SK-N-SH treated with all-trans-retinoic acid at 6 μM for 48 hours (cell line): ENCODE data around the gene FFAR2.

Source experiments
- ARNTL ChIP-seq: fragments of 450-650 bp; formaldehyde crosslinking; IDR thresholded peaks from 2 replicates; pipeline ENCODE4 v1.5.0; 2020; ENCODE audit warnings: low read depth, mild to moderate bottlenecking, moderate library complexity, borderline replicate concordance
- CSDC2 ChIP-seq: fragments of 250-450 bp; sonication (Bioruptor Pico); IDR thresholded peaks from 2 replicates; pipeline ENCODE4 v1.5.0; 2020; ENCODE audit warnings: mild to moderate bottlenecking, moderate library complexity
- GLIS3 ChIP-seq: fragments of 250-450 bp; sonication (Bioruptor Pico); IDR thresholded peaks from 2 replicates; pipeline ENCODE4 v1.5.0; 2020; ENCODE audit warnings: mild to moderate bottlenecking, moderate library complexity
- OSR1 ChIP-seq: fragments of 250-450 bp; sonication (Bioruptor Pico); IDR thresholded peaks from 2 replicates; pipeline ENCODE4 v1.8.0; 2022; ENCODE audit warnings: moderate library complexity, mild to moderate bottlenecking, inconsistent platforms
- PPARA ChIP-seq: fragments of 250-450 bp; sonication (Bioruptor Pico); IDR thresholded peaks from 2 replicates; pipeline ENCODE4 v1.5.0; 2020; ENCODE audit warnings: mild to moderate bottlenecking, borderline replicate concordance
- RARB ChIP-seq: fragments of 250-450 bp; sonication (Bioruptor Pico); IDR thresholded peaks from 2 replicates; pipeline ENCODE4 v1.8.0; 2021; ENCODE audit warnings: mild to moderate bottlenecking, moderate library complexity
- ZC3H10 ChIP-seq: fragments of 250-450 bp; sonication (Bioruptor Pico); IDR thresholded peaks from 2 replicates; pipeline ENCODE4 v1.5.1; 2021; ENCODE audit warnings: mild to moderate bottlenecking, moderate library complexity
- ZNF565 ChIP-seq: fragments of 450-650 bp; formaldehyde crosslinking; conservative IDR thresholded peaks from 2 replicates; pipeline ENCODE4 v1.5.0; 2020; ENCODE audit warnings: low read depth, mild to moderate bottlenecking, moderate library complexity
- TF ChIP-seq, protein P1 (sequence below): fragments of 250-450 bp; sonication (Bioruptor Pico); IDR thresholded peaks from 2 replicates; pipeline ENCODE4 v1.5.1; 2020; ENCODE audit warnings: low read depth, mild to moderate bottlenecking, moderate library complexity
- TF ChIP-seq, protein P2 (sequence below): fragments of 250-450 bp; sonication (Bioruptor Pico); IDR thresholded peaks from 2 replicates; pipeline ENCODE4 v1.8.0; 2021; ENCODE audit warnings: low read depth, mild to moderate bottlenecking, moderate library complexity, borderline replicate concordance
- TF ChIP-seq, protein P3 (sequence below): fragments of 250-450 bp; sonication (Bioruptor Pico); IDR thresholded peaks from 2 replicates; pipeline ENCODE4 v1.5.1; 2021; ENCODE audit warnings: mild to moderate bottlenecking, moderate library complexity
- TF ChIP-seq, protein P4 (sequence below): fragments of 250-450 bp; sonication (Bioruptor Pico); IDR thresholded peaks from 2 replicates; pipeline ENCODE4 v1.8.0; 2020; ENCODE audit warnings: mild to moderate bottlenecking, moderate library complexity, borderline replicate concordance

- TF ChIP-seq PPARA (CRISPR knock-in tag) = no peak
- no peak for TF ChIP-seq ZC3H10 (CRISPR knock-in tag)
- TF ChIP-seq, protein P1, sequence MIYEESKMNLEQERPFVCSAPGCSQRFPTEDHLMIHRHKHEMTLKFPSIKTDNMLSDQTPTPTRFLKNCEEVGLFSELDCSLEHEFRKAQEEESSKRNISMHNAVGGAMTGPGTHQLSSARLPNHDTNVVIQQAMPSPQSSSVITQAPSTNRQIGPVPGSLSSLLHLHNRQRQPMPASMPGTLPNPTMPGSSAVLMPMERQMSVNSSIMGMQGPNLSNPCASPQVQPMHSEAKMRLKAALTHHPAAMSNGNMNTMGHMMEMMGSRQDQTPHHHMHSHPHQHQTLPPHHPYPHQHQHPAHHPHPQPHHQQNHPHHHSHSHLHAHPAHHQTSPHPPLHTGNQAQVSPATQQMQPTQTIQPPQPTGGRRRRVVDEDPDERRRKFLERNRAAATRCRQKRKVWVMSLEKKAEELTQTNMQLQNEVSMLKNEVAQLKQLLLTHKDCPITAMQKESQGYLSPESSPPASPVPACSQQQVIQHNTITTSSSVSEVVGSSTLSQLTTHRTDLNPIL (CRISPR knock-in tag) = no peak
- TF ChIP-seq, protein P2, sequence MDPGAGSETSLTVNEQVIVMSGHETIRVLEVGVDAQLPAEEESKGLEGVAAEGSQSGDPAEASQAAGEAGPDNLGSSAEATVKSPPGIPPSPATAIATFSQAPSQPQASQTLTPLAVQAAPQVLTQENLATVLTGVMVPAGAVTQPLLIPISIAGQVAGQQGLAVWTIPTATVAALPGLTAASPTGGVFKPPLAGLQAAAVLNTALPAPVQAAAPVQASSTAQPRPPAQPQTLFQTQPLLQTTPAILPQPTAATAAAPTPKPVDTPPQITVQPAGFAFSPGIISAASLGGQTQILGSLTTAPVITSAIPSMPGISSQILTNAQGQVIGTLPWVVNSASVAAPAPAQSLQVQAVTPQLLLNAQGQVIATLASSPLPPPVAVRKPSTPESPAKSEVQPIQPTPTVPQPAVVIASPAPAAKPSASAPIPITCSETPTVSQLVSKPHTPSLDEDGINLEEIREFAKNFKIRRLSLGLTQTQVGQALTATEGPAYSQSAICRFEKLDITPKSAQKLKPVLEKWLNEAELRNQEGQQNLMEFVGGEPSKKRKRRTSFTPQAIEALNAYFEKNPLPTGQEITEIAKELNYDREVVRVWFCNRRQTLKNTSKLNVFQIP = no peak
- TF ChIP-seq, protein P3, sequence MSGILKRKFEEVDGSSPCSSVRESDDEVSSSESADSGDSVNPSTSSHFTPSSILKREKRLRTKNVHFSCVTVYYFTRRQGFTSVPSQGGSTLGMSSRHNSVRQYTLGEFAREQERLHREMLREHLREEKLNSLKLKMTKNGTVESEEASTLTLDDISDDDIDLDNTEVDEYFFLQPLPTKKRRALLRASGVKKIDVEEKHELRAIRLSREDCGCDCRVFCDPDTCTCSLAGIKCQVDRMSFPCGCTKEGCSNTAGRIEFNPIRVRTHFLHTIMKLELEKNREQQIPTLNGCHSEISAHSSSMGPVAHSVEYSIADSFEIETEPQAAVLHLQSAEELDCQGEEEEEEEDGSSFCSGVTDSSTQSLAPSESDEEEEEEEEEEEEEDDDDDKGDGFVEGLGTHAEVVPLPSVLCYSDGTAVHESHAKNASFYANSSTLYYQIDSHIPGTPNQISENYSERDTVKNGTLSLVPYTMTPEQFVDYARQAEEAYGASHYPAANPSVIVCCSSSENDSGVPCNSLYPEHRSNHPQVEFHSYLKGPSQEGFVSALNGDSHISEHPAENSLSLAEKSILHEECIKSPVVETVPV (CRISPR knock-in tag) = no peak
- no peak for TF ChIP-seq ARNTL (CRISPR knock-in tag)
- no peak for TF ChIP-seq RARB
- no peak for TF ChIP-seq CSDC2
- TF ChIP-seq ZNF565 (CRISPR knock-in tag) = no peak
- TF ChIP-seq OSR1 (CRISPR knock-in tag) = no peak
- TF ChIP-seq, protein P4, sequence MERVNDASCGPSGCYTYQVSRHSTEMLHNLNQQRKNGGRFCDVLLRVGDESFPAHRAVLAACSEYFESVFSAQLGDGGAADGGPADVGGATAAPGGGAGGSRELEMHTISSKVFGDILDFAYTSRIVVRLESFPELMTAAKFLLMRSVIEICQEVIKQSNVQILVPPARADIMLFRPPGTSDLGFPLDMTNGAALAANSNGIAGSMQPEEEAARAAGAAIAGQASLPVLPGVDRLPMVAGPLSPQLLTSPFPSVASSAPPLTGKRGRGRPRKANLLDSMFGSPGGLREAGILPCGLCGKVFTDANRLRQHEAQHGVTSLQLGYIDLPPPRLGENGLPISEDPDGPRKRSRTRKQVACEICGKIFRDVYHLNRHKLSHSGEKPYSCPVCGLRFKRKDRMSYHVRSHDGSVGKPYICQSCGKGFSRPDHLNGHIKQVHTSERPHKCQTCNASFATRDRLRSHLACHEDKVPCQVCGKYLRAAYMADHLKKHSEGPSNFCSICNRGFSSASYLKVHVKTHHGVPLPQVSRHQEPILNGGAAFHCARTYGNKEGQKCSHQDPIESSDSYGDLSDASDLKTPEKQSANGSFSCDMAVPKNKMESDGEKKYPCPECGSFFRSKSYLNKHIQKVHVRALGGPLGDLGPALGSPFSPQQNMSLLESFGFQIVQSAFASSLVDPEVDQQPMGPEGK = no peak
- TF ChIP-seq GLIS3 = no peak
Measured at GRCh38 chr19:35400773-35401100, 47.3 kb upstream of the FFAR2 start.
